Measurements from ENCODE around the gene ARHGAP40. TPM values are rescaled to one million over a fixed set of nuclear protein-coding genes. Genes with fewer than 3 reads are reported as not detected.
A peak's percentile ranks its signal among the peaks of the same experiment; 100 is the strongest.

ARHGAP40 gene
- total and polyA plus RNA-seq, 2 donors (not counting 1 experiment from before 2014, with no cell fraction given), result not detected

- no peaks in the 10 kb centered on the region for H3K27me3 ChIP-seq (ENCODE audit: control insufficient read depth, insufficient read depth, low read length)
- no peak overlapping the region for H3K9ac ChIP-seq (ENCODE audit: insufficient read depth, low read length)
- no peak overlapping the region for H2AFZ ChIP-seq (ENCODE audit: low read length)
- no peak overlapping the region for H3K4me2 ChIP-seq (ENCODE audit: extremely low read depth, insufficient read depth, low read length)
- peak in 1 of 2 donors; percentile 17 for DNase-seq (ENCODE audit: low read depth in 2 of 2)
- no peaks in the 10 kb centered on the region for H4K20me1 ChIP-seq (ENCODE audit: control insufficient read depth, extremely low read depth, insufficient read depth, low read length)
- H3K9me3 ChIP-seq (ENCODE audit: control insufficient read depth, insufficient read depth, low read depth, low read length), result no peaks in the 10 kb centered on the region
- no peaks in the 10 kb centered on the region for H3K36me3 ChIP-seq (ENCODE audit: control insufficient read depth, insufficient read depth, low read length)
- H3K4me3 ChIP-seq (replicated peaks in 1 of 4; ENCODE audit: control extremely low read depth in 1 of 4, insufficient read depth in 1 of 4, low read depth in 3 of 4, low read length in 4 of 4), result no peak overlapping the region
- H3K27ac ChIP-seq (ENCODE audit: insufficient read depth, low read length), result no peak overlapping the region
- no peaks in the 10 kb centered on the region for H3K4me1 ChIP-seq (ENCODE audit: control insufficient read depth, extremely low read depth, insufficient read depth, low read length)
- TF ChIP-seq CTCF (conservative IDR thresholded peaks at IDR 0.05 in 1 of 2, IDR thresholded peaks at IDR 0.05 in 1 of 2; ENCODE audit: low read depth in 1 of 2, low read length in 2 of 2) (no peak), EZH2 (IDR thresholded peaks at IDR 0.05; ENCODE audit: low read length, missing control alignments) (no peak)
- H3K79me2 ChIP-seq (ENCODE audit: control insufficient read depth, insufficient read depth, low read length), result no peaks in the 10 kb centered on the region
These were observed 29.1 kb downstream of the ARHGAP40 start for GRCh38 chr20:38630727-38631126.

- Histone ChIP-seq H3K79me2 (ENCODE audit: control insufficient read depth, insufficient read depth, low read length) (no peaks in the 10 kb centered on the region), H3K27ac (ENCODE audit: insufficient read depth, low read length) (no peak overlapping the region), H3K4me2 (ENCODE audit: extremely low read depth, insufficient read depth, low read length) (no peak overlapping the region), H3K36me3 (ENCODE audit: control insufficient read depth, insufficient read depth, low read length) (no peaks in the 10 kb centered on the region), H4K20me1 (ENCODE audit: control insufficient read depth, extremely low read depth, insufficient read depth, low read length) (no peaks in the 10 kb centered on the region), H3K9ac (ENCODE audit: insufficient read depth, low read length) (no peak overlapping the region), H3K4me3 (replicated peaks in 1 of 4; ENCODE audit: control extremely low read depth in 1 of 4, insufficient read depth in 1 of 4, low read depth in 3 of 4, low read length in 4 of 4) (no peak overlapping the region), H3K9me3 (ENCODE audit: control insufficient read depth, insufficient read depth, low read depth, low read length) (no peaks in the 10 kb centered on the region), H2AFZ (ENCODE audit: low read length) (no peak overlapping the region), H3K4me1 (ENCODE audit: control insufficient read depth, extremely low read depth, insufficient read depth, low read length) (no peaks in the 10 kb centered on the region), H3K27me3 (ENCODE audit: control insufficient read depth, insufficient read depth, low read length) (no peaks in the 10 kb centered on the region)
- DNase-seq (ENCODE audit: low read depth in 2 of 2), result peak in 1 of 2 donors; percentile 76
- TF ChIP-seq CTCF (conservative IDR thresholded peaks at IDR 0.05 in 1 of 2, IDR thresholded peaks at IDR 0.05 in 1 of 2; ENCODE audit: low read depth in 1 of 2, low read length in 2 of 2), result no peak
- no peak for TF ChIP-seq EZH2 (IDR thresholded peaks at IDR 0.05; ENCODE audit: low read length, missing control alignments)
These were observed 29.8 kb downstream of the ARHGAP40 start for GRCh38 chr20:38631155-38632022.

- no peak overlapping the region for H3K27ac ChIP-seq (ENCODE audit: insufficient read depth, low read length)
- no peak overlapping the region for H2AFZ ChIP-seq (ENCODE audit: low read length)
- no peaks in the 10 kb centered on the region for H3K4me1 ChIP-seq (ENCODE audit: control insufficient read depth, extremely low read depth, insufficient read depth, low read length)
- no peaks in the 10 kb centered on the region for H3K9me3 ChIP-seq (ENCODE audit: control insufficient read depth, insufficient read depth, low read depth, low read length)
- H3K36me3 ChIP-seq (ENCODE audit: control insufficient read depth, insufficient read depth, low read length), result no peaks in the 10 kb centered on the region
- no peak overlapping the region for H3K4me3 ChIP-seq (replicated peaks in 1 of 4; ENCODE audit: control extremely low read depth in 1 of 4, insufficient read depth in 1 of 4, low read depth in 3 of 4, low read length in 4 of 4)
- no peak overlapping the region for H3K4me2 ChIP-seq (ENCODE audit: extremely low read depth, insufficient read depth, low read length)
- DNase-seq (ENCODE audit: low read depth in 2 of 2), result peak; percentile 14 to 28
- no peaks in the 10 kb centered on the region for H4K20me1 ChIP-seq (ENCODE audit: control insufficient read depth, extremely low read depth, insufficient read depth, low read length)
- H3K27me3 ChIP-seq (ENCODE audit: control insufficient read depth, insufficient read depth, low read length), result no peaks in the 10 kb centered on the region
- TF ChIP-seq CTCF (conservative IDR thresholded peaks at IDR 0.05 in 1 of 2, IDR thresholded peaks at IDR 0.05 in 1 of 2; ENCODE audit: low read depth in 1 of 2, low read length in 2 of 2) (peak; percentile 71 to 92), EZH2 (IDR thresholded peaks at IDR 0.05; ENCODE audit: low read length, missing control alignments) (no peak)
- H3K9ac ChIP-seq (ENCODE audit: insufficient read depth, low read length), result no peak overlapping the region
- no peaks in the 10 kb centered on the region for H3K79me2 ChIP-seq (ENCODE audit: control insufficient read depth, insufficient read depth, low read length)
These were observed 32.0 kb downstream of the ARHGAP40 start for GRCh38 chr20:38633577-38634093.
